HEK293 (cell line): ENCODE data around the gene TREH.

ENCODE experiments used
- BCL11A ChIP-seq: fragments of 450-650 bp; formaldehyde crosslinking; IDR thresholded peaks from 2 replicates; pipeline ENCODE4 v1.5.1; 2016; ENCODE audit warnings: low read depth, missing biosample characterization, missing genetic modification characterization
- HOXA7 ChIP-seq: sonication (generic); formaldehyde crosslinking; IDR thresholded peaks from 2 replicates; pipeline ENCODE4 v1.8.1; 2022; ENCODE audit warnings: missing genetic modification reagents, borderline replicate concordance
- MEIS1 ChIP-seq: sonication (generic); formaldehyde crosslinking; IDR thresholded peaks from 2 replicates; pipeline ENCODE4 v1.8.1; 2022; ENCODE audit warnings: missing genetic modification reagents, mild to moderate bottlenecking, borderline replicate concordance
- PRDM1 ChIP-seq: fragments of 450-650 bp; formaldehyde crosslinking; IDR thresholded peaks from 2 replicates; pipeline ENCODE4; 2016; ENCODE audit warnings: missing biosample characterization, missing genetic modification characterization
- PRDM6 ChIP-seq: fragments of 450-650 bp; formaldehyde crosslinking; IDR thresholded peaks from 2 replicates; pipeline ENCODE4 v1.5.1; 2017; ENCODE audit warnings: missing biosample characterization, missing genetic modification characterization
- SP7 ChIP-seq: fragments of 450-650 bp; formaldehyde crosslinking; IDR thresholded peaks from 2 replicates; pipeline ENCODE4 v1.5.1; 2016; ENCODE audit warnings: missing biosample characterization, missing genetic modification characterization
- ZBTB11 ChIP-seq: fragments of 450-650 bp; formaldehyde crosslinking; conservative IDR thresholded peaks from 2 replicates; pipeline ENCODE4 v1.5.1; 2016; ENCODE audit warnings: low read depth, missing biosample characterization, missing genetic modification characterization
- ZFP69B ChIP-seq: fragments of 450-650 bp; formaldehyde crosslinking; IDR thresholded peaks from 2 replicates; pipeline ENCODE4 v1.5.1; 2016; ENCODE audit warnings: missing biosample characterization, missing genetic modification characterization
- ZIC2 ChIP-seq: fragments of 450-650 bp; formaldehyde crosslinking; IDR thresholded peaks from 2 replicates; pipeline ENCODE4 v1.5.1; 2016; ENCODE audit warnings: missing biosample characterization, missing genetic modification characterization
- ZNF112 ChIP-seq: fragments of 450-650 bp; formaldehyde crosslinking; IDR thresholded peaks from 2 replicates; pipeline ENCODE4 v1.5.0; 2017; ENCODE audit warnings: missing biosample characterization, missing genetic modification characterization
- ZNF114 ChIP-seq: fragments of 450-650 bp; formaldehyde crosslinking; IDR thresholded peaks from 2 replicates; pipeline ENCODE4 v1.5.0; 2017; ENCODE audit warnings: missing biosample characterization, missing genetic modification characterization
- ZNF133 ChIP-seq: fragments of 450-650 bp; formaldehyde crosslinking; IDR thresholded peaks from 2 replicates; pipeline ENCODE4 v1.5.1; 2016; ENCODE audit warnings: missing biosample characterization, missing genetic modification characterization
- ZNF169 ChIP-seq: fragments of 450-650 bp; formaldehyde crosslinking; IDR thresholded peaks from 2 replicates; pipeline ENCODE4 v1.5.1; 2016; ENCODE audit warnings: missing biosample characterization, missing genetic modification characterization
- ZNF174 ChIP-seq: fragments of 450-650 bp; formaldehyde crosslinking; IDR thresholded peaks from 2 replicates; pipeline ENCODE4 v1.5.0; 2017; ENCODE audit warnings: missing biosample characterization, mild to moderate bottlenecking, missing genetic modification characterization
- ZNF184 ChIP-seq: fragments of 450-650 bp; IDR thresholded peaks from 2 replicates; pipeline ENCODE4 v1.5.1; 2018; ENCODE audit warnings: missing biosample characterization, mild to moderate bottlenecking, missing genetic modification characterization
- ZNF23 ChIP-seq: fragments of 450-650 bp; formaldehyde crosslinking; IDR thresholded peaks from 2 replicates; pipeline ENCODE4 v1.5.1; 2016; ENCODE audit warnings: missing biosample characterization, missing genetic modification characterization, borderline replicate concordance
- ZNF26 ChIP-seq: fragments of 450-650 bp; formaldehyde crosslinking; IDR thresholded peaks from 2 replicates; pipeline ENCODE4 v1.5.1; 2016; ENCODE audit warnings: missing biosample characterization, missing genetic modification characterization
- ZNF292 ChIP-seq: fragments of 450-650 bp; formaldehyde crosslinking; IDR thresholded peaks from 2 replicates; pipeline ENCODE4 v1.5.1; 2016; ENCODE audit warnings: low read depth, missing biosample characterization, missing genetic modification characterization, borderline replicate concordance
- ZNF335 ChIP-seq: fragments of 450-650 bp; formaldehyde crosslinking; conservative IDR thresholded peaks from 2 replicates; pipeline ENCODE4 v1.5.1; 2016; ENCODE audit warnings: missing biosample characterization, missing genetic modification characterization
- ZNF362 ChIP-seq: fragments of 450-650 bp; formaldehyde crosslinking; IDR thresholded peaks from 2 replicates; pipeline ENCODE4 v1.5.1; 2016; ENCODE audit warnings: missing biosample characterization, missing genetic modification characterization
- ZNF404 ChIP-seq: fragments of 450-650 bp; formaldehyde crosslinking; IDR thresholded peaks from 2 replicates; pipeline ENCODE4 v1.5.1; 2017; ENCODE audit warnings: missing biosample characterization, missing genetic modification characterization
- ZNF530 ChIP-seq: fragments of 450-650 bp; formaldehyde crosslinking; IDR thresholded peaks from 2 replicates; pipeline ENCODE4 v1.5.1; 2016; ENCODE audit warnings: low read depth, missing biosample characterization, missing genetic modification characterization
- ZNF544 ChIP-seq: fragments of 450-650 bp; formaldehyde crosslinking; IDR thresholded peaks from 2 replicates; pipeline ENCODE4 v1.5.0; 2017; ENCODE audit warnings: missing biosample characterization, missing genetic modification characterization
- ZNF596 ChIP-seq: fragments of 450-650 bp; IDR thresholded peaks from 2 replicates; pipeline ENCODE4 v1.5.0; 2018; ENCODE audit warnings: missing biosample characterization, mild to moderate bottlenecking, missing genetic modification characterization, moderate library complexity
- ZNF621 ChIP-seq: fragments of 450-650 bp; formaldehyde crosslinking; IDR thresholded peaks from 2 replicates; pipeline ENCODE4 v1.5.1; 2017; ENCODE audit warnings: missing biosample characterization, missing genetic modification characterization
- ZNF623 ChIP-seq: fragments of 450-650 bp; formaldehyde crosslinking; IDR thresholded peaks from 2 replicates; pipeline ENCODE4 v1.5.1; 2016; ENCODE audit warnings: missing biosample characterization, missing genetic modification characterization
- ZNF692 ChIP-seq: fragments of 450-650 bp; formaldehyde crosslinking; IDR thresholded peaks from 2 replicates; pipeline ENCODE4 v1.5.1; 2016; ENCODE audit warnings: missing biosample characterization, missing genetic modification characterization
- ZNF768 ChIP-seq: fragments of 450-650 bp; formaldehyde crosslinking; IDR thresholded peaks from 2 replicates; pipeline ENCODE4 v1.5.1; 2018; ENCODE audit warnings: missing biosample characterization, mild to moderate bottlenecking, missing genetic modification characterization
- ZNF830 ChIP-seq: fragments of 450-650 bp; IDR thresholded peaks from 2 replicates; pipeline ENCODE4 v1.5.0; 2018; ENCODE audit warnings: missing biosample characterization, missing genetic modification characterization, low read depth, mild to moderate bottlenecking, moderate library complexity
- ZSCAN16 ChIP-seq: fragments of 450-650 bp; formaldehyde crosslinking; IDR thresholded peaks from 2 replicates; pipeline ENCODE4 v1.5.1; 2016; ENCODE audit warnings: missing biosample characterization, missing genetic modification characterization
- ZSCAN23 ChIP-seq: fragments of 450-650 bp; formaldehyde crosslinking; IDR thresholded peaks from 2 replicates; pipeline ENCODE4 v1.5.1; 2016; ENCODE audit warnings: missing biosample characterization, missing genetic modification characterization
- ZXDB ChIP-seq: fragments of 450-650 bp; formaldehyde crosslinking; IDR thresholded peaks from 2 replicates; pipeline ENCODE4 v1.5.1; 2016; ENCODE audit warnings: missing biosample characterization, missing genetic modification characterization

Gene TREH

GRCh38 chr11:118610773-118611432, 68.5 kb downstream of the TREH start (continued):
- TF ChIP-seq ZNF26 (tag by site-specific recombination) (no peak), ZNF623 (no peak), ZNF768 (tag by site-specific recombination) (no peak), ZNF169 (tag by site-specific recombination) (no peak), ZNF184 (tag by site-specific recombination) (no peak), ZNF621 (no peak), ZNF692 (tag by site-specific recombination) (peak; percentile 47), ZIC2 (tag by site-specific recombination) (no peak), ZFP69B (tag by site-specific recombination) (0 out of 2 replicates have a peak, but pooled peaks have one; percentile 39), PRDM1 (peak; percentile 91), ZNF112 (no peak), ZBTB11 (no peak), PRDM6 (tag by site-specific recombination) (no peak), ZNF335 (0 out of 2 replicates have a peak, but pooled peaks have one; percentile 14), ZNF292 (no peak), ZNF830 (tag by site-specific recombination) (no peak), ZNF174 (tag by site-specific recombination) (no peak), ZNF404 (tag by site-specific recombination) (no peak), ZNF114 (tag by site-specific recombination) (no peak), ZNF133 (tag by site-specific recombination) (no peak), ZNF362 (tag by site-specific recombination) (no peak), ZNF596 (tag by site-specific recombination) (no peak), ZXDB (tag by site-specific recombination) (no peak), ZNF530 (tag by site-specific recombination) (no peak), ZSCAN23 (no peak), MEIS1 (CRISPR knock-in tag) (no peak), BCL11A (tag by site-specific recombination) (peak; percentile 67; the same call in 1 of the 2 replicates), HOXA7 (CRISPR knock-in tag) (no peak), ZNF544 (tag by site-specific recombination) (no peak), ZNF23 (tag by site-specific recombination) (no peak), ZSCAN16 (tag by site-specific recombination) (no peak), SP7 (tag by site-specific recombination) (peak; percentile 53; the same call in 1 of the 2 replicates)
